Suppressor macrophage (primary cell): ENCODE measurements around the gene KRT86.
"Not testable (repeated sequence)": the region's sequence is repeated elsewhere in the genome, so short reads cannot be mapped to it uniquely, and the experiment has no call there.

ENCODE experiments used
- DNase-seq, 4 experiments: peaks; one replicate each; pipeline ENCODE4 v3.0.0-alpha.2; 2020 to 2022

KRT86 gene

DNA sequence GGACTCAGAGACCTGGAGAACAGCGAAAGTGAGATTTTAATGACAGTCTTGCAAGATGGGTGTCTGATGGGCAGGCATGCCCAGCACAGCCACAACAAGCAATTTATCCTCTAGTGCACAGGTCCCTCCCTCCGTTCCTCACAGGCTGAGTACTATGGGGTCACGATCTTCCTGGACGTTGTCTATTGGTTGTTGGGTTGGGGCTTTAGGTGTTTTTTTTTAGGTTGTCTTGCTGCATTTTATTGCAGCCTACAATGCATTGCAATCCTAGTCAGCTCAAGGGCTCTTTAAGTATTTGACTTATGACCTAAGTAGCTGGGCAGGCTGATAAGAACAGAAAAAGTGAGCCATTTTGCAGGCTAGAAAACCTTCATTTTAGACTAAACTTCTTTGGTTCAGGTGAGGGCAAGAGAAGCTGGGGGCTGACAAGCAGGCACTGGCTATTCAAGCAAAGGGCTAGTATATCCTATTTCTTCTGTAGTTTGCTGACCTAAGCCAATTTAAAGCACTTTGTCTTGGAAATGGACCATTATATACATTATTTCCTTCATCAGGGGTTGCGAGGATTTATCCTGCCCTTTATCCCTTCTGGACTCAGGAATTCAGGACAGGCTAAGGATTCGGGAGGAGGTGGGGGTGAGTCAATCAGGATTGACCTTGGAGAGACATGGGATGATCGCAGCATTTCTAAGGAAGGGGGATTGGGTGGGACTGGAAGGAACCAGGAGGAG lies 35.4 kb upstream of the KRT86 start:
- DNase-seq, result no peak

DNA sequence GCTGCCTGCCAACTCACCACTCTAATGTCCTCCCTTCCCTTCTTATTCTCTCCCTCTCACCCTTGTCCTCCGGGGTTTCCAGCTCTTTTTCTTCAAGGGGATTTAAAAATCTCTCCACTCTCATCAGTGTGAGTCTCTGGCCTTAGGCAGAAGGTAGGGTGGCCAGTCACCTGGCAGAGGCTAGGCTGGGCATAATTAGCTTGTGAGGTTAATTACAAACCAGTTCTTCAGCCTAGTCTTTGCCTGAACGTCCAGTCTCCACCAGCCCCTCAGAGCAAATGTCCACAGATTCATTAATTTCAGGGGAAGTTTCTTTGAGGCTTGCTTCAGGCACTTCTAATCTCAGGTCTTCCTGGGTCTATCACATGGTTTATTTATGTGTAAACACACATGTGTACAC lies 34.7 kb upstream of the KRT86 start:
- no peak for DNase-seq

DNA sequence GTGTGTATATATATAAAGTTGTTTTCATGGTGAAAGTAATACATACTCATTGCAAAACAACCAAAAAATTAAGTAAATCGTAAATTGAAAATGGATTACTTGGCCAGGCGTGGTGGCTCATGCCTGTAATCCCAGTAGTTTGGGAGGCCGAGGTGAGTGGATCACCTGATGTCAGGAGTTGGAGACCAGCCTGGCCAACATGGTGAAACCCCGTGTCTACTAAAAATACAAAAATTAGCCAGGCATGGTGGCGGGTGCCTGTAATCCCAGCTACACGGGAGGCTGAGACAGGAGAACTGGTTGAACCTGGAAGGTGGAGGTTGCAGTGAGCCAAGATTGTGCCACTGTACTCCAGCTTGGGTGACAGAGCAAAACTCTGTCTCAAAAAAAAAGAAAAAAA lies 34.2 kb upstream of the KRT86 start:
- not testable (repeated sequence) for DNase-seq

DNA sequence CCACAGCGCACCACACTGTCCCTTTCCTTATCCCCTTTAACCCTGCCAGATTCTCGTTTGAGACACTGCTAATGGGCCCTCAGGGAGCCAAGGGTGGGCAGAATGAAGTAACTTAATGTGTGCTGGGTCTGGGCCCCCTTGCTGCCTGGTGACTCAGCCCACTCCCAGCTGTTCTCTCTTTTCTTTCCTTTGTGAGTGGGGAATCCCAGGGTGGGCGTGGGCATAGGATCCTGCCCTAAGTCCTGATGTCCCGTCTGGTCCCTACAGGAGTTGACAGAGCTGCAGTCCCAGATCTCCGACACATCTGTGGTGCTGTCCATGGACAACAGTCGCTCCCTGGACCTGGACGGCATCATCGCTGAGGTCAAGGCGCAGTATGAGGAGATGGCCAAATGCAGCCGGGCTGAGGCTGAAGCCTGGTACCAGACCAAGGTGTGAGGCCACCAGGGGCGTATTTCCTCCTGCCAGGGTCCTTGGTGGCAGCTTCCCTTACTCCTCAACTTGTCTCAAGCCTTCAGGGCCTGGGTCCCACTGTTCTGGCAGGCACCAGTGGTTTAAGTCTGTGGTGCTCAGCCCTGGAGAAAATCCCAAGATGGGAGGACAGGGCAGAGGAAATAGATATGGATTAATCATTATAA lies 33.1 kb upstream of the KRT86 start:
- no peak for DNase-seq

DNA sequence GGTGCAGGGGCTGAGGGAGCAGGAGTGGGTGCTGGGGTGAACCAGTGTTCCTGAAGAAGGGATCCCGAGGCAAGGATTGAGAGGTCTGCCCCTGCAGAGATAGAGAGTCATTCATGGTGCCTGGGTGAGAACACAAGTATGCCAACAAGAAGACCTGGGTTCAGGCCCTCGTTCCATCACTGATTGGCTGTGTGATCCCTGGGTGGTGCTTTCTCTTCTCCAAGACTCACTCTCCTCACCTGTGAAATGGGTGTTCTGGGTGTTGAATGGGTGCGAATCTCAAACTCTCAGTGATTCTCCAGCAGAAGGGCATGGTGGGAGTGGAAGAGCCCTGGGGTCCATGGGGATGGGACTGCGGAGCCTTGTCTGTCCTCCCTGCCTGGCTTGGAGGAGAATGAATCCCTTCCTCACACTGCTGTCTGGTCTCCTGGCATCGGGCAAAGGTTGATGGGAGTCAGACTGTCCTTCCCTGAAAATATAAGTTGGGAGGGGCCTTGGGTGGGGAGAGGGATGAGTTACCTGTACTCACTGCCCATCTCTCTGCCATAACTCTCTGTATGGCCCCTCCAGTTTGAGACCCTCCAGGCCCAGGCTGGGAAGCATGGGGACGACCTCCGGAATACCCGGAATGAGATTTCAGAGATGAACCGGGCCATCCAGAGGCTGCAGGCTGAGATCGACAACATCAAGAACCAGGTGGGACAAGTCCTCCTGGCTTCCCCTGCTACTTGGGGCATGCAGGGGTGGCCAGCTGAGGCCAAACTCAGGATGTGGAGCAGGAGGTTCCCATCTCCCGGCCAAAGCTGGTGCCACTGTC lies 31.8 kb upstream of the KRT86 start:
- no peak for DNase-seq

DNA sequence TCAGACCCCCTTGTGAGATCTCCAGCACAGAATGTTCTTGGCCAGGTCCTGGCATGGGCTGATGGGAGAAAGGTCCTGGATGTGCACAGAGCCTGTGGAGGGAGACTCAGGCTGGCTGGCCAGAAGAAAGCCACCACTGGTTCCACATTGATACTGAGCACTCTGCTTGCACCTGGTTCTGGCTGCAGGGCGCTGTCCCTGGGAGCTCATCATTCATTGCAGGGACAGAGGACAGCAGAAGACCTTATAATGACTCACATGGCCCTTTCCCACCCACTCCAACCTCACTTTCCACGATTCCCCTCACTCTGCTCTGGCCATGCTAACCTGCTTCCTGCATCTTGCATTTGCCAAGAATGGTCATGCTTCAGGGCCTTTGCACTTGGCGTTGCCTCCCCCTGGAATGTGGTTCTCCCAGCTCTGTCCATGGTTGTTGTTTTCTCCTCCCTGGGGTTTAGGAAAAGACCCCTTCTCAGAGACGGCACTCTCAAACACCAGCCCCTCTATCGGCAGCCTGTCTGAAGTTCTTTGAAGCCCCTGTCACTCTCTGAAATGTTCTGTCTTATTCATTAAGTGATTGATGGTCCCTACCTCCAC lies 31.1 kb upstream of the KRT86 start:
- DNase-seq, result no peak

DNA sequence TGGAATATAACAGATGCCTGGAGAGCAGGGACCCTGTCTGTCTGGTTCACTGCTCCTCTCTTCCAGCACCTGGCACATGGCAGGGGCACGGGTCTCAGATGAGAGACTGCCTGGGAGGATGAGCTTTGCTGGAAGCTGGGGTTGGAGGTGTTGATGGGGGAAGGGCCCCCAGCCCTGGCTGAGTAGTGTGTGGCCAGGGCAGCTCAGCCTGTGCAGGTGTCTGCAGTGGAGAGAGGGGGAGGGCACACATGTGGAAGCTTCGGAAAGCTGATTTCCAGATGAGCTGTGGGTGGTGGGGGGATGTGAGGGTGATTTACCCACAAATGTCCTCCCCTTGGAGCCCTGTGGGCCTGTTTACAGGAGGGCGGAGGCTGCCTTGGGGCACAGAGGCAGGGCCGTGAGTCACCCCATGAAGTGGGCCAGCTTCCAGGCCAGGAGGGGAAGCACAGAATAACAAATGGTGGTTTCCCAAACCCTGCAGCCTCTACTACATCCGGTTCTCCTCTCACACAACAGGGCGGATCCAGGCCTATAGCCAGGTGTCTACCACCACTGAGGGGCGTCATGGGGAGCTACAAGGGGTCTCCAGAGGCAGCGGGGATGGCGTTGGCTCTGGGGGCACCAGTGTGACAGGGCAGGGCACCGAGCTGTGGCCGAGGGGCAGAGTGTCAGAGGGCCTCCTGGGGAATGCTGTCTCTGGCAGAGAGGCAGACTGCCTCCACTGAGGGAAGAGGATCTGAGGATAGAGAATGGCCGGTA lies 30.4 kb upstream of the KRT86 start:
- peak; percentile 84 to 92 (median 90) for DNase-seq

DNA sequence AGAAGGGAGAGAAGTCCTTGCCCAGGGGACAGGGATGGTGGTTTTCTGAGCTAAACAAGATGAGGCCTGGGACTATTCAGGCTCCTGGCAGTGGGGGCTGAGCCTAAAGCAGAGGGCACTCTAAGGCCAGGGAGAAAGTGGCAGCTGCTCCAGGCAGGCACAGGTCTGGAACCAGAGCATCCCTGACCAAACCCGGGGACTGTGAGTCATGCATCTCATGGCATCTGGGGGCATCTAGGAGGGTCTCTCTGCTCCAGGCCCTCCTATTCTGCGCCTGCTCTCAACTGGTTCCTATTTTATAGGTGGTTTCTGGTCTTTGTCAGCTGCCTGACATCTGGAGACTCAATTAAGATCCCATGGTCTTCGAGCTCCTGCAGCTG lies 29.8 kb upstream of the KRT86 start:
- DNase-seq, result no peak

DNA sequence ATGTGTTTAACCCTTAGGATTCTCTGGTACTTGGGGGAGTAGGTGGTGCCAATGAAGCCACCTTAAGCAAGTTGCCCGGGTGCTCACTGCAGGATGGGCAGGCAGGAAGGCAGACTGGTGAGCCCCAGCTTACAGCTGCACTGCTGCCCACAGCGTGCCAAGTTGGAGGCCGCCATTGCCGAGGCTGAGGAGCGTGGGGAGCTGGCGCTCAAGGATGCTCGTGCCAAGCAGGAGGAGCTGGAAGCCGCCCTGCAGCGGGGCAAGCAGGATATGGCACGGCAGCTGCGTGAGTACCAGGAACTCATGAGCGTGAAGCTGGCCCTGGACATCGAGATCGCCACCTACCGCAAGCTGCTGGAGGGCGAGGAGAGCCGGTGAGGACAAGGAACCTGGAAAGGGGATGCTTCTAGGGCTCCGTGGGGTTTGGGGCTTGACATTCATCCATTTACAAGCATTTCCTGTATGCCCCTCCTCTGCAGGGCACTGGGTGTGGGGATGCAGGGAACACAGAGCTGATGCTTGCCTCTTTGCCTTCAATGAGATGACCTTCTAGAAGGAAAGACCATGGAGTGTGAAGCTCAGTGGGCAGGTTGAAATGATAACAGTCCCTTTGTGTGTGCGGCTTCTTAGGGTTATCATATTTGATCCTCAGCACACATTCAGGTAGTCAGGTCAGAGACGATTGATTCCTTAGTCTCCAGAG lies 29.0 kb upstream of the KRT86 start:
- no peak for DNase-seq

DNA sequence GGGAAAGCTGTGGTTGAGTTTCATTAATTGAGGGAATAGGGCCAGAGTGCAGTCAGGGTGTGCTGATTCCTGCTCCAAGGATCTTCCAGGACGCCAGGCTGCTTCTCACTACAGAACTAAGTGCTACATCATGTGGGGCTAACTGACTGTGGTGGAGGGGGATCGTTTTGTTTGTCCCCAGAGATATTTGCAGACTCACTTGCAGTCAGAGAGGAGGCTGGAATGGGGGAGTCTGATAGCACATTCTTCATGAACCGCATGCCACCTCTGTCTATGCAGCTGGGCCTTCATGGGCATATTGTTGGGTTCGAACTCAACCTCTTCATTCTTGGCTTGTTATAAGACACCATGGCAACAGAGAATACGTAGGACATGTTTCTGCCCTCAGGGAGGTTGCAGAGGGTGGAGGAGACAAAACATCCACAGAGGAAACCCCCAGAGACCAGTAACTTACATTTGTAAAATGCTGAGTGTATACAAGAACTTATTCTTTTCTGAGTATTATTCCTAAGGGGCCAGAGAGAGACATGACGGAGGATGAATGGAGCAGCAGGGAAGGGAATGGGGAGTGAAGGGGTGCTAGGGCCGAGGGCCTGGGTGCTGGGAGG lies 28.4 kb upstream of the KRT86 start:
- no peak for DNase-seq

DNA sequence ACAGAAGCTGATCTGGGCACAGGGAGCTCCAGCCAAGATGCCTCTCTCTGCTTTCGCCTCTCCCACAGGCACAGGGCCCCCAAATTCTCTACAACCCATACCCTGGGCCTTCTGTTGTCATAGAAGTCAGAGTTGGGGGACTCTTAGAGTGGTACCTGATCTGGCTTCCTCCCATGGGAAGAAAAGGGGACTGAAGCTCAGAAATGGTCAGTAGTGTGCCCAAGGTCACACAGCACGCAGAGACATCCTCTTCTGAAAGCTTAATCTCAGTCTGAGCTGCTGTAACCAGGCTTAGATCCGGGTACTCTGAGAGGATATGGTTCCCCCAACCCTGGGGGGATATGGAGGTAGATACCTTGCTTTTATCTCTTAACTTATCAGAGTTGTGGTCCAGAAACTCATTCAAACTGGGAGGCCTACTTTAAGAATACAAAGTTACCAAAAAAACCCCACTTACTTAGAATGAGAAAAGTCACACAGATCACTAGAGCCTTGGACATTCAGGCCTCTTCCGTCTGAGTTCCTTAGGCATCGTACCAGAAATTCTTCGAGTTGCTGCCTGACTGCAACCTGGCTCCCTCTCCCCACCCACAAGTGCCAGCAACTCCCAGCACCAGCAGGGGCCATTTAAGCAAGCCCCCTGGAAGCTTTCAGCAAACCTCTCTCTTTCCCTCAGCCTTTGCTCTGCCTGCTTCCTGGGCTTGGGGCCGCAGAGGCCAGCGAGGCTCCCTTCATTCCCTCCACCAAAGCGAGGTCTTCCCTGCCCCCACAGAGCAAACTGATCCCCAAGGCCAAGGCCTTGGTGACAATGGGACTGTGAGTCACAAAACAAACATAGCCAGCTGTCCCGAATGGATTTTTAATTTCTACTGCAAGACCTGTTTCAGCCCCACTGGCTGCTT lies 27.5 kb upstream of the KRT86 start:
- DNase-seq, result no peak

DNA sequence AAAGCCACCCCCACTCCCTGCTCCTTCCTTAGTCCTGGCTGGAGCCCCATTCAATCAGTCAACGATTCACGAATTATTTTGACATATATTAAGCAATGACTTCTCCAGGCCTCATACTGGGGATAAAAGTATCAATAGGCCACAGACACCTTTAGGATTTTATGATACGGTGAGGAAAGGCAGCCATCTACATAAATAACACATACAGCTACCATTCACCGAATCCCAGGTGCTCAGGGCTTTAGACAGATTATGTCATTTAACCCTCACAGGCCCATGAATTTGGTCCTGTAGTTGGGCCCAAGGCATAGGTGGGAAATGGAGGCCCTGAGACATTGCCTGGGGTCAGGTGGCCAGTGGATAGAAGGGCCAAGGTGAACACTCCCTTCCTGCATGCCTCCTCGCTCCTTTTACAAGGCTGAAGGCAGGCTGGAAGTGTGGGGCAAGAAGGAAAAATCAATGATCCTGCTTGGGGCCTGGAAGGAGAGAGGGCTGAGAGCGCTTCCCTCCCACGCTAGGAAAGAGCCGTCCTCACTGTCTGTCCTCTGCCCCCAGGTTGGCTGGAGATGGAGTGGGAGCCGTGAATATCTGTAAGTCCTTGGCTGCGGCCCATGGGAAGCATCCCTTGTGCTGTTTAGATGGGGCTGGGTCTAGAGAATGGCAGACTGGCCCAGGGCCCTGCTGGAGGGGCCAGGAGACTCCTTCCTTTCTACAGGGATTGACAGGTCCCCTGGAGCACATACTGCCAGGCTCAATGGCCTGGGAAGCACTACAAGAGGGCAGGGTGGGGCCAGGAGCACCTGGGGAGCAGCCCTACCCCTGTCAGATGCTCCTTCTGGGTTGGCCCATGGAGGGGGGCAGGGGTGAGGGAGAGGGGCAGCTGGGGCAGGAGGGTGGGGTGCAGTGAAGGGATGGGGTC lies 26.6 kb upstream of the KRT86 start:
- DNase-seq, result no peak

DNA sequence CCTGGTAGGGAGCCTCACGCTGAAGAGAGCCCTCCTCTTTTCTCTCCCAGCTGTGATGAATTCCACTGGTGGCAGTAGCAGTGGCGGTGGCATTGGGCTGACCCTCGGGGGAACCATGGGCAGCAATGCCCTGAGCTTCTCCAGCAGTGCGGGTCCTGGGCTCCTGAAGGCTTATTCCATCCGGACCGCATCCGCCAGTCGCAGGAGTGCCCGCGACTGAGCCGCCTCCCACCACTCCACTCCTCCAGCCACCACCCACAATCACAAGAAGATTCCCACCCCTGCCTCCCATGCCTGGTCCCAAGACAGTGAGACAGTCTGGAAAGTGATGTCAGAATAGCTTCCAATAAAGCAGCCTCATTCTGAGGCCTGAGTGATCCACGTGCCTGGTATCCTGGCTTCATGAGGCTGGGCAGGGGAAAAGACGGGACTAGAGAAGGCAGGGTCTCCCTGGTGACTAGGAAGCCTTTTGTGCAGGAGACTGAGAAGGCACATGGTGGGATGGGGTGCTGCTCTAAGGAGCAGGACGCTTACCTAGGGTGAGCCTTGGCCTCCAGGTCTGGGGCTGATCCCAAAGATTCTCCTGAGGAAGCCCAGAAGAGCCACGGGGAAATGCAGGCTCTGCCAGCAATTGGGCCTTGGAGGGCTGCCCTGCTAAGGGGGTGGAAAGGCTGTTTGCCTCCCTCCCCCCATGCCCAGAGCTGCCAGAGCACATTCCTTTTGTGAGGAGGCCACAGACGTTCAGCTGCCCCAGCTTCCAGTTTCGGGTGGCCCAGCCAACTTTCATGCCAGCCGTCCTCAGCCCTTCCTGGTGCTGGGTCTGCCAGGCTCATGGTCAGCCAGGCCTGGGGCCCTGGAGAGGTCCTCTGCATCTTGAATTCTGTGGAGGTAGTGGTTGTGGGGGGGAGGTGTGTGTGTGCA lies 25.6 kb upstream of the KRT86 start:
- no peak for DNase-seq

DNA sequence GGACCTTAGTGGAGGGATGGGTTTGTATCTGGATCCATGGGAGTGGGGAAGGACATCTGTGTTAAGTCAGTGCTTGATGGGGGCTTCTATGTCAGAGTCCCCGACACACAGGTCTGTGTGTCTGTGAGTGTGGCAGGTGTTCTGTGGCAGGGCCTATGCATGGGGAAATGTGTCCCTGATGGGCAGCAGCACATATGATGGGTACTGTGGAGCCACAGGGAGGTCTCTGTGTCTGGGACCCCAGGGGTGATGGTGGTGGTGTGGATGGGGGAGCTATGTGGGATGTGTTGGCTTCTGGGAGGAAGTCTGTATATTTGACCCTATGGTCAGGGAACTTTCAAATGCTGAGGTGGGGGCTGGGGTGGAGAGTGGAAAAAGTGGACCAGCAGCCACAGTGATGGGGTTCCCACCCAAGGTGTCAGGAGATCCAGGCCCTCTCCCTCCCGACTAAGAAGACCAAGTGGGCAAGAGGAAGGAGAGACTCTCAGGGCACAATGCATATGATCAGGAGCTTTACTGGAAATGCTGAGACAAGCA lies 24.9 kb upstream of the KRT86 start:
- DNase-seq, result no peak

DNA sequence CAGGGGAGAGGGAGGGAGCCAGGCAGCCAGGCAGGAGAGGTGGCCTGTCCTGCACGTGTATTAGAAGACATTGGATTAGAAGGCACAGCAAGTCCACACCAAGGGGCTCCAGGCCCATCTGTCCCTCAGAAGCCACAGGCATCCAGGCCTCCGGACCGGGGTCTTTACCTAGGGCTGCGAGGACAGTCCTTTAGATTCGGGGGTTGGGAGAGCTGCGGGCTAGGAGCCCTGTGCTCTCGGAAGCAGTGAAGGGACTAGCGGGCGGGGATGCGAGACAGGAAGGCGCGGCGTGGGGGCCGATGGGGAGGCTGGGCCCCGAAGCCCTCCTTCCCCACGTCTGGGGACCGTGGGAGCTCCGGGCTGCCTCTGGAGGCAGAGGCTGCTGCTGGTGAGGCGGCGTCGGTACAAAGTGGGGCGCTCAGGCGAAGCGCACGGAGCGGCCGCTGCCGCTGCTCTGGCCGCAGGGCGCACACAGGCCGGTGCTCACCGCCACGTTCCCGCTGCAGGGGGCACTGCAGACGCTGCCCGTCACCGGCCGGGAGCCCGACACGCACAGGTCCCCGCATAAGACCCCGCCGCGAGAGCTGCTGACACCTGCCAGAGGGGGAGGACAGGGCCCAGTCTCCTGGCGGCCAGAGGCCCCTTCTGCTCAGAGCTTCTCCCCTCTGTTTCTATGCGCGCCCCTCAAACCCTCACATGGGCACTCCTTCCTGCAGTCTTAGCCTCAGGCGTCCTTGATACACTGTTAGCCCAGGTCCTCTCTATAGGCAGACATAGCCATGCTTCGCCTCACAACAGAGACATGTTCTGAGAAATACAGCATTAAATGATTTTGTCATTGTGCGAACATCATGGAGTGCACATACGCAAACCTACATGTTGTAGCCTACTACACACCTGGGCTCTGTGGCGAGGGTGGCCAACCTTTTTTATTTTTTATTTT lies 24.1 kb upstream of the KRT86 start:
- DNase-seq, result no peak

DNA sequence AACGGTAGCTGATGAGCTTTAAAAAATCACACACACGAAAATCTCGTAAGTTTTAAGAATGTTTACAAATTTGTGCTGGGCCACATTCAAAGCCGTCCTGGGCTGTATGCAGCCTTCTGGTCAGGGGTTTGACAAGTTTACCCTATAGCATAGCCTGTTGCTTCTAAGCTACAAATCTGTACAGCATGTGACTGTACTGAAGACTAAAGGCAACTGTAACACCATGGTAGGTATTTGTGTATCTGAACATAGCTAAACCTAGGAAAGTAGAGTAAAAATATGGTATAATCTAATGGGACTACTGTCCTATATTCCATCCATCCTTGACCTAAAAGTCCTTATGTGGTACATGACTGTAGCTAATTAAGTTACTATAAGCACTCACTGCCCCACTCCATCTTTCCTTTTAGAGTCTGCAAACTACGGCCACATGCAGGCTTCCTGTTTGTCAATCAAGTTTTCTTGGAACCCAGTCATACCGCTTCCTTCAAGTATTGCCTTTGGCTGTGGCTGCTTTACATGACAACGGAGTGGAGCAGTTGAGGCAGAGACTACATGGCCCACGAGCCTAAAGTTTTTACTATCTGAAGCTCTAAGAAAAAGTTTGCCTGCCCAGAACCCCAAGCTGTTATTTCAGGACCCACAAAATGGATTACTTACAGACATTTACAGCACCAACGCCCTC lies 22.9 kb upstream of the KRT86 start:
- peak in 1 of 4 experiments; percentile 1 for DNase-seq
